A549 treated with AZD9567 at 1 μM for 4 hours (cell line): Measurements from ENCODE around the gene DENND11. TPM values are rescaled to one million over a fixed set of nuclear protein-coding genes. Genes with fewer than 3 reads are reported as not detected.

Experiments
- total RNA-seq: library from RNA; stranded (reverse); fragments of 200-300 nt; extraction: Qiagen RNA extraction; gene quantifications from 5 replicates; pipeline ENCODE4 v1.2.3, GENCODE V29; 2022; ENCODE audit not compliant: insufficient read depth

Gene DENND11, protein sequence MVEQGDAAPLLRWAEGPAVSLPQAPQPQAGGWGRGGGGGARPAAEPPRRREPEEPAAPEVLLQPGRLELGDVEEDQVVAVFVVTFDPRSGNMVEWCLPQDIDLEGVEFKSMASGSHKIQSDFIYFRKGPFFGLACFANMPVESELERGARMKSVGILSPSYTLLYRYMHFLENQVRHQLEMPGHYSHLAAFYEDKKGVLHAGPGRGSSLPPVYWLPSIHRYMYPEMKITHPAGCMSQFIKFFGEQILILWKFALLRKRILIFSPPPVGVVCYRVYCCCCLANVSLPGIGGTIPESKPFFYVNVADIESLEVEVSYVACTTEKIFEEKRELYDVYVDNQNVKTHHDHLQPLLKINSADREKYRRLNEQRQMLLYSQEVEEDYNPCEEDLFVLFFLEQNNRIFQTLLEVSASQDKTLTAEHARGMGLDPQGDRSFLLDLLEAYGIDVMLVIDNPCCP
- 4.5 to 6.0 TPM (median 5.8 TPM) in 5 replicates for total RNA-seq

DNA sequence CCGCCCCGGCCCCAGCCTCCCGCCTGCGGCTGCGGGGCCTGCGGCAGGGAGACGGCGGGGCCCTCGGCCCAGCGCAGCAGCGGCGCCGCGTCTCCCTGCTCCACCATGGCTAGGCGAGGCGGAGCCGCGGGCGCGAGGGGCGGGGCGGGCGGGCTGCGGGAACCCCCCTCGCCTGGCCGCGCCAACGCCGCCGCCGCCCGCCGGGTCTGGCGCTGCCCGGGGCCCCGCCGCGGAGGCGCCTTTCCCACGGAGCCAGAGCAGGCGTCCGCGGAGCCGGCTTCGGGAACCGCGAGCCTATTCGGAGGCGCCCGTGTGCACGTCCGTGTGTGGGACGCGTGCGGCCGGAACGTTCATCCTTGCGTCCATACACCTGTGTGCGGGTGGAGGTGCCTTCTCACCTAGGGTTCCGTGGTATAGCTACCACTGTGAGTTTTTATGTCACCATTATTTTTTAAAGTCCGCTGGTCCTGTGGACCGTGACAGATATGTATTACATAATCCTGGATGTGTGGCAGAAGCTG lies at the start of gene DENND11:
DENND11 (minus strand) TSS at position 120 of the 521 bp plus-strand sequence; CDS start at position 107, 13 bp downstream.

DNA sequence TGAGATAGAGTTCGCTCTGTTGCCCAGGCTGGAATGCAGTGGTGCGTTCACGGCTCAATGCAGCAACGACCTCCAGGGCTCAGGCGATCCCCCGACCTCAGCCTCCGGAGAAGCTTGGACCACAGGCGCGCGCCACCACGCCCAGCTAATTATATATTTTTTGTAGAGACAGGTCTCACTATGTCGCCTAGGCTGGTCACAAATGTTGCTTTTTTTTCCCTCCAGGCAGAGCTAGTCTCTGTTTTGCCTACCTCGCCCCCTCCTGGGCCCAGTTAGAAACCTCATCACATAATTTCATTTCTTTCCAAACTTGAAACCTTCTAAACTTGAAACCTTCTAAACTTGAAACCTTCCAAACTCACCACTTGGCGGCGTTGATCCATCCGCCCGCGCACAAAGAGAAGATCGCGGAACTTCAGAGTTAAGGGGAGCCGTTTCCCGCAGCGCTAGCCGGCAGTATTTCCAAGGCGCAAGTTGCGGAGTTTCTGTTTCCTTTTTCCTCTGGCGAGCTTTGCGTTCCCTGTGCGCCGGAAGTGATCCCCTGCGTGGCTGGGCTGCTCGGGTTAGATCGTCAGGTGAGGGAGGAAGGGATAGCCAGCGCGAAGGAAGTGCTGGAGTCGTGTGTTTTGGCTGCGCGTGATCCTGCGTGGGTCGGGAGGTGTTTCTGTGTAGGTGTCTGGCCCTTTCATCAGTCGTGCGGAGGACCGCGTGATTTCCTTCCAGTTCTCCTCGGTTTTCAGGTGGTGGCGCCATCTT lies 36.0 kb upstream of the DENND11 start, which contains the start of gene SSBP1:
SSBP1 (plus strand) TSS at position 523 of the 756 bp plus-strand sequence. CDS start 809 bp downstream, outside the sequence.

DNA sequence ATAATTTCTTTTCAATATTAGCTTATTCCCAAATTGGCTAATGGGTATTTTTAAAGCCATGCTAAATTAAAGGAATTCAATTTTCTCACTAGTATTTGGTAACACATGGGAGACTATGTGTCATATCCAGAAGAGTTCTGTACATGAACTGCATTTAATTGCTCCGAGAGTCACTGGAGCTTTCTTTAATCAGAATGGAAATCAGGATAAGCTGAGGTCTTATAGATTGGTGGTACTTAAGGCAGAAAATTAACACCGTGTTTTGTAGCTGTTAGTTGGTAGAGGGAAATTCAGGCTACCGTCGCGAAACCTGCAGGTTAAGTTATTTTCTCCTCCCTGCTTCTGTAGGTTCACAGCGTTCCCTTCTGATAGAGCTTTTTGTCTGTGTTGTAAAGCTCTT lies 6.4 kb upstream of the DENND11 start, which contains the start of gene WEE2:
WEE2 (plus strand) TSS at position 3 of the 400 bp plus-strand sequence. CDS start 406 bp downstream, outside the sequence.

Other genes starting within 250 kb of the DENND11 start
- 28.2 to 38.3 TPM (median 31.1 TPM) in 5 replicates for gene AGK, start 150.8 kb downstream of the DENND11 start, total RNA-seq
- 0.02 TPM in 1 of 5 replicates, not detected in the others for gene WEE2, start 6.2 kb upstream of the DENND11 start, total RNA-seq
- gene SSBP1, start 36.2 kb upstream of the DENND11 start, total RNA-seq = 281 to 338 TPM (median 284 TPM) in 5 replicates
- not detected in 5 replicates for gene TAS2R3, start 61.9 kb upstream of the DENND11 start, total RNA-seq
- gene TAS2R4, start 74.5 kb upstream of the DENND11 start, total RNA-seq = 0.08 to 0.25 TPM (median 0.17 TPM) in 4 of 5 replicates, not detected in the other
- 0.34 to 0.65 TPM (median 0.49 TPM) in 4 of 5 replicates, not detected in the other for gene TAS2R5, start 88.1 kb upstream of the DENND11 start, total RNA-seq
- 0.15 TPM in 1 of 5 replicates, not detected in the others for gene PRSS37, start 139.3 kb upstream of the DENND11 start, total RNA-seq
- not detected in 5 replicates for gene OR9A4, start 214.2 kb upstream of the DENND11 start, total RNA-seq
- gene CLEC5A, start 244.8 kb upstream of the DENND11 start, total RNA-seq = not detected in 5 replicates